IMR-90 (cell line): ENCODE measurements around the gene MBD1. TPM values are rescaled to one million over a fixed set of nuclear protein-coding genes. Genes with fewer than 3 reads are reported as not detected.

ENCODE experiments used
- ATAC-seq: fragments of 200-7000 bp; cut with Tn5 transposase; 2 replicates; pipeline ENCODE4 v1.9.1; 2020; ENCODE audit warnings: low read depth, mild to moderate bottlenecking, moderate library complexity
- BruUV-seq: library from RNA; stranded (reverse); fragments of 400-500 nt; replicated peaks from 2 replicates; lab custom pipeline; 2021; lab: Mats Ljungman, UMichigan
- CTCF ChIA-PET: fragments of 300-600 bp; formaldehyde crosslinking; extraction: SDS; loops from one replicate; lab custom pipeline; 2021; ENCODE audit warnings: antibody characterized with exemption; lab: Yijun Ruan, JAX
- POLR2A ChIA-PET: fragments of 300-600 bp; sonication (Branson Sonifier 250); formaldehyde crosslinking; loops from one replicate; lab custom pipeline; 2022; ENCODE audit warnings: antibody characterized with exemption; ENCODE audit not compliant: unreplicated experiment; lab: Charles Lee
- DNase-seq: peaks from one replicate; pipeline ENCODE4 v3.0.0; 2013
- H2AFZ ChIP-seq: replicated peaks from 2 replicates; pipeline ENCODE3; 2013; ENCODE audit warnings: low read length, mild to moderate bottlenecking; ENCODE audit not compliant: poor library complexity
- H2AK5ac ChIP-seq: 2 replicates; pipeline ENCODE4 v1.6.1; 2013; ENCODE audit warnings: low read depth, low read length, inconsistent platforms
- H2AK9ac ChIP-seq: replicated peaks from 2 replicates; pipeline ENCODE3; 2013; ENCODE audit warnings: mild to moderate bottlenecking, low read depth, low read length, moderate library complexity; ENCODE audit not compliant: poor library complexity
- H2BK120ac ChIP-seq: 2 replicates; pipeline ENCODE4 v1.6.1; 2013; ENCODE audit warnings: low read depth, low read length, inconsistent platforms
- H2BK15ac ChIP-seq: 3 replicates; pipeline ENCODE4 v1.6.1; 2013; ENCODE audit warnings: low read depth, low read length, inconsistent platforms
- H2BK20ac ChIP-seq: 2 replicates; pipeline ENCODE4 v1.6.1; 2013; ENCODE audit warnings: low read depth, mild to moderate bottlenecking, inconsistent platforms, low read length, moderate library complexity
- H2BK5ac ChIP-seq: 2 replicates; pipeline ENCODE4 v1.6.1; 2013; ENCODE audit warnings: mild to moderate bottlenecking, low read depth, low read length, inconsistent platforms; ENCODE audit not compliant: poor library complexity, severe bottlenecking
- H3K14ac ChIP-seq: replicated peaks from 2 replicates; pipeline ENCODE4 v1.6.1; 2013; ENCODE audit warnings: low read depth, low read length, inconsistent platforms
- H3K18ac ChIP-seq: 2 replicates; pipeline ENCODE4 v1.6.1; 2013; ENCODE audit warnings: low read depth, low read length, control low read depth
- H3K23ac ChIP-seq: 2 replicates; pipeline ENCODE4 v1.6.1; 2013; ENCODE audit warnings: low read depth, low read length, inconsistent platforms
- H3K27ac ChIP-seq: 2 replicates; pipeline ENCODE4 v1.5.1; 2013; ENCODE audit warnings: mild to moderate bottlenecking, control low read depth, low read length; ENCODE audit not compliant: insufficient read depth
- H3K27me3 ChIP-seq: 2 replicates; pipeline ENCODE4 v1.6.1; 2013; ENCODE audit warnings: low read length; ENCODE audit not compliant: control insufficient read depth, insufficient read depth
- H3K36me3 ChIP-seq: 2 replicates; pipeline ENCODE4 v1.6.1; 2013; ENCODE audit warnings: low read length, mixed read lengths; ENCODE audit not compliant: control insufficient read depth, insufficient read depth
- H3K4ac ChIP-seq: 2 replicates; pipeline ENCODE4 v1.6.1; 2013; ENCODE audit warnings: low read depth, low read length, inconsistent platforms
- H3K4me1 ChIP-seq: 2 replicates; pipeline ENCODE4 v1.6.1; 2013; ENCODE audit warnings: low read length, mixed read lengths; ENCODE audit not compliant: control insufficient read depth, insufficient read depth
- H3K4me2 ChIP-seq: 2 replicates; pipeline ENCODE4 v1.6.1; 2013; ENCODE audit warnings: low read depth, mild to moderate bottlenecking, control low read depth, low read length, moderate library complexity
- H3K4me3 ChIP-seq: 2 replicates; pipeline ENCODE4 v1.5.1; 2013; ENCODE audit warnings: low read depth, mild to moderate bottlenecking, control low read depth, low read length, moderate library complexity; ENCODE audit not compliant: insufficient read depth
- H3K56ac ChIP-seq: 2 replicates; pipeline ENCODE4 v1.6.1; 2013; ENCODE audit warnings: low read length, inconsistent platforms; ENCODE audit not compliant: insufficient read depth; ENCODE audit errors: extremely low read depth
- H3K79me1 ChIP-seq, 2 experiments: 2 replicates each; pipeline ENCODE4 v1.6.1; 2013; ENCODE audit warnings: low read length in 2 of 2, inconsistent platforms in 1 of 2, low read depth in 1 of 2
- H3K9ac ChIP-seq: 2 replicates; pipeline ENCODE4 v1.6.1; 2013; ENCODE audit warnings: low read depth, low read length, control low read depth
- H3K9me1 ChIP-seq: 2 replicates; pipeline ENCODE4 v1.6.1; 2013; ENCODE audit warnings: low read length, inconsistent platforms; ENCODE audit not compliant: insufficient read depth
- H3K9me3 ChIP-seq: 2 replicates; pipeline ENCODE4 v1.6.1; 2013; ENCODE audit warnings: low read length; ENCODE audit not compliant: control insufficient read depth, insufficient read depth
- H4K20me1 ChIP-seq: 2 replicates; pipeline ENCODE4 v1.6.1; 2013; ENCODE audit warnings: low read length, inconsistent platforms; ENCODE audit not compliant: insufficient read depth
- H4K5ac ChIP-seq: 2 replicates; pipeline ENCODE4 v1.6.1; 2013; ENCODE audit warnings: mild to moderate bottlenecking, low read depth, low read length, control low read depth
- H4K8ac ChIP-seq, 2 experiments: 2 replicates each; pipeline ENCODE4 v1.6.1; 2013; ENCODE audit warnings: low read depth in 2 of 2, low read length in 2 of 2, control low read depth in 1 of 2, inconsistent platforms in 1 of 2
- H4K91ac ChIP-seq: 2 replicates; pipeline ENCODE4 v1.6.1; 2013; ENCODE audit warnings: low read depth, low read length, inconsistent platforms; ENCODE audit not compliant: insufficient read depth
- BHLHE40 ChIP-seq: fragments of 150-350 bp; IDR thresholded peaks from 2 replicates; pipeline ENCODE4 v1.6.1; 2016; ENCODE audit warnings: mild to moderate bottlenecking, low read depth, low read length
- CHD1 ChIP-seq: IDR thresholded peaks from 2 replicates; pipeline ENCODE4 v1.6.1; 2012; ENCODE audit warnings: low read depth, low read length, improper control_type of control experiment
- ELK1 ChIP-seq: fragments of 150-350 bp; IDR thresholded peaks from 2 replicates; pipeline ENCODE4 v1.6.1; 2016; ENCODE audit warnings: low read depth, mild to moderate bottlenecking, low read length, moderate library complexity, borderline replicate concordance
- FOS ChIP-seq: fragments of 150-350 bp; IDR thresholded peaks from 2 replicates; pipeline ENCODE4 v1.6.1; 2016; ENCODE audit warnings: low read depth, low read length
- MAFK ChIP-seq: IDR thresholded peaks from 2 replicates; pipeline ENCODE4 v1.6.1; 2012; ENCODE audit warnings: low read depth, low read length, improper control_type of control experiment
- MAZ ChIP-seq: IDR thresholded peaks from 2 replicates; pipeline ENCODE4 v1.6.1; 2012; ENCODE audit warnings: low read depth, mild to moderate bottlenecking, low read length, improper control_type of control experiment, moderate library complexity, borderline replicate concordance
- MXI1 ChIP-seq: IDR thresholded peaks from 2 replicates; pipeline ENCODE4 v1.6.1; 2012; ENCODE audit warnings: low read depth, mild to moderate bottlenecking, low read length, moderate library complexity, borderline replicate concordance
- NFE2L2 ChIP-seq: fragments of 150-350 bp; IDR thresholded peaks from 2 replicates; pipeline ENCODE4 v1.6.1; 2016; ENCODE audit warnings: low read depth, mild to moderate bottlenecking, low read length
- POLR2A ChIP-seq: IDR thresholded peaks from 2 replicates; pipeline ENCODE4 v1.6.1; 2012; ENCODE audit warnings: mild to moderate bottlenecking, low read depth, low read length
- RAD21 ChIP-seq: IDR thresholded peaks from 2 replicates; pipeline ENCODE4 v1.6.1; 2012; ENCODE audit warnings: low read length, improper control_type of control experiment
- RCOR1 ChIP-seq: IDR thresholded peaks from 2 replicates; pipeline ENCODE4 v1.6.1; 2012; ENCODE audit warnings: mild to moderate bottlenecking, low read length, improper control_type of control experiment; ENCODE audit not compliant: insufficient replicate concordance
- RFX5 ChIP-seq: IDR thresholded peaks from 2 replicates; pipeline ENCODE4 v1.8.0; 2012; ENCODE audit warnings: low read depth, mild to moderate bottlenecking, low read length, moderate library complexity
- SMC3 ChIP-seq: fragments of 150-350 bp; IDR thresholded peaks from 2 replicates; pipeline ENCODE4 v1.6.1; 2016; ENCODE audit warnings: low read depth, mild to moderate bottlenecking, antibody characterized with exemption, low read length, moderate library complexity
- USF2 ChIP-seq: fragments of 150-350 bp; IDR thresholded peaks from 2 replicates; pipeline ENCODE4 v1.6.1; 2017; ENCODE audit warnings: mild to moderate bottlenecking, antibody characterized with exemption, low read length, low read depth
- WGBS, 2 experiments: methylation state at CpG; one replicate each; pipeline versions ENCODE4 v1.1.5 to v1.1.7; 2013; ENCODE audit warnings: missing lambda C conversion rate in 2 of 2; ENCODE audit not compliant: insufficient read length in 1 of 2; ENCODE audit errors: extremely low coverage in 2 of 2; 5-methylcytosine and 5-hydroxymethylcytosine counted together
- dilution Hi-C: fragments of 300-500 bp; cut with HindIII; formaldehyde crosslinking; loops from one replicate; pipeline ENCODE4 v1.14.3; 2018; ENCODE audit warnings: low sequenced_read_pairs; ENCODE audit not compliant: unreplicated experiment
- in situ Hi-C: fragments of 300-500 bp; cut with MboI; formaldehyde crosslinking; loops from 3 replicates; pipeline ENCODE4 v1.14.3; 2019; ENCODE audit warnings: low sequenced_read_pairs, inconsistent platforms, mixed read lengths
- intact Hi-C: fragments of 100-400 bp; cut with micrococcal nuclease; formaldehyde crosslinking; loops from 2 replicates; pipeline ENCODE4 v1.10.0; 2022
- polyA plus RNA-seq, 3 experiments: library from polyadenylated mRNA; depleted of rRNA; stranded (reverse); fragments of >200 nt; gene quantifications; 2 replicates each; pipeline ENCODE4 v1.2.3, GENCODE V29; 2012; ENCODE audit warnings: low replicate concordance in 1 of 3
- total RNA-seq: library from RNA; depleted of rRNA; stranded (reverse); fragments of >200 nt; gene quantifications from 2 replicates; pipeline ENCODE4 v1.2.3, GENCODE V29; 2012

Gene MBD1
- total and polyA plus RNA-seq, 2 of the 4 experiments (the other 2 are of a cell fraction): 31.7 to 56.5 TPM

- H2BK120ac ChIP-seq: no peak overlapping the region
- no peak overlapping the region for H2AFZ ChIP-seq
- peaks cover 10% of the 10 kb centered on the region for H3K4me1 ChIP-seq
- no peak overlapping the region for H4K5ac ChIP-seq
- TSS peak; percentile 27 for BruUV-seq
- H3K9me3 ChIP-seq: no peaks in the 10 kb centered on the region
- H3K27ac ChIP-seq: no peak overlapping the region
- no peak overlapping the region for H3K4me3 ChIP-seq
- intact Hi-C loops: loop anchor here (10.0 kb wide), 1 partner anchor 788 kb away; the partner anchor contains the start of gene RPL17
- H4K20me1 ChIP-seq: peaks cover 7% of the 10 kb centered on the region; the same call in 1 of the 2 replicates
- no peak overlapping the region for H3K56ac ChIP-seq
- no peak overlapping the region for H2BK5ac ChIP-seq
- H3K14ac ChIP-seq: no peak overlapping the region
- peaks cover 9% of the 10 kb centered on the region; the same call in 1 of the 2 replicates for H3K9me1 ChIP-seq
- dilution Hi-C loops: no loop called here
- H3K79me1 ChIP-seq: peaks cover 23 to 52% of the 10 kb centered on the region in 2 experiments
- no peak overlapping the region for H3K23ac ChIP-seq
- peak overlapping the region; percentile 97 for H2AK9ac ChIP-seq
- in situ Hi-C loops: loop anchor here (25.0 kb wide), 2 partner anchors 755 to 1645 kb away; partner anchors contain the start of gene SMAD4
- H2BK15ac ChIP-seq: no peak overlapping the region
- no peak overlapping the region for H3K18ac ChIP-seq
- no peak overlapping the region for H3K9ac ChIP-seq
- no peak overlapping the region; the same call in 1 of the 2 replicates for H3K4me2 ChIP-seq
- H2BK20ac ChIP-seq: no peak overlapping the region
- no peak for DNase-seq
- no peaks in the 10 kb centered on the region for H3K27me3 ChIP-seq
- H4K8ac ChIP-seq: 0 out of 4 replicates have a peak overlapping the region, but pooled peaks of 1 of the 2 experiments have one; percentile 13
- 94% methylated on average over 21 of the region's 42 CpGs; no CpG with 5 or more reads in 1 of the 2 experiments for WGBS, 2 experiments
- ATAC-seq: no peak
- no peak overlapping the region for H3K4ac ChIP-seq
- POLR2A ChIA-PET: no interaction called here
- CTCF ChIA-PET: no interaction called here
- H4K91ac ChIP-seq: no peak overlapping the region
- H2AK5ac ChIP-seq: no peak overlapping the region
- H3K36me3 ChIP-seq: peaks cover 38% of the 10 kb centered on the region
- TF ChIP-seq RCOR1 (no peak), CHD1 (no peak), MAZ (no peak), SMC3 (no peak), POLR2A (no peak), USF2 (no peak), NFE2L2 (no peak), RFX5 (no peak), MAFK (no peak), BHLHE40 (no peak), ELK1 (no peak), MXI1 (no peak), FOS (no peak), RAD21 (no peak)
Measured at GRCh38 chr18:50282521-50283335, 1.4 kb upstream of the MBD1 start.
